Calu3 (cell line): ENCODE data around the gene ZWILCH. TPM values are rescaled to one million over a fixed set of nuclear protein-coding genes. Genes with fewer than 3 reads are reported as not detected.
A peak's percentile ranks its signal among the peaks of the same experiment; 100 is the strongest.

Source experiments
- BruUV-seq: library from RNA; stranded (reverse); fragments of 400-500 nt; replicated peaks from 2 replicates; lab custom pipeline; 2021; lab: Mats Ljungman, UMichigan
- CTCF ChIA-PET: fragments of 300-600 bp; sonication (Branson Sonifier 250); formaldehyde crosslinking; loops from one replicate; lab custom pipeline; 2022; ENCODE audit warnings: antibody characterized with exemption; lab: Charles Lee
- DNase-seq: peaks from one replicate; pipeline ENCODE4 v3.0.0; 2022
- H3K27ac Mint-ChIP-seq: one replicate; pipeline ENCODE4 v1.8.0; 2022; ENCODE audit warnings: mixed read lengths; ENCODE audit not compliant: unreplicated experiment
- H3K27me3 Mint-ChIP-seq: one replicate; pipeline ENCODE4 v1.8.0; 2022; ENCODE audit warnings: mixed read lengths; ENCODE audit not compliant: unreplicated experiment
- H3K36me3 Mint-ChIP-seq: one replicate; pipeline ENCODE4 v1.8.0; 2022; ENCODE audit warnings: mild to moderate bottlenecking, moderate library complexity, mixed read lengths; ENCODE audit not compliant: insufficient read depth, unreplicated experiment
- H3K4me1 Mint-ChIP-seq: one replicate; pipeline ENCODE4 v1.8.0; 2022; ENCODE audit warnings: mild to moderate bottlenecking, low read depth, mixed read lengths; ENCODE audit not compliant: unreplicated experiment
- H3K4me3 Mint-ChIP-seq: one replicate; pipeline ENCODE4 v1.8.0; 2022; ENCODE audit warnings: mild to moderate bottlenecking, low read depth, moderate library complexity, mixed read lengths; ENCODE audit not compliant: unreplicated experiment
- H3K9me3 Mint-ChIP-seq: one replicate; pipeline ENCODE4 v1.8.0; 2022; ENCODE audit warnings: low read depth, mixed read lengths; ENCODE audit not compliant: unreplicated experiment
- intact Hi-C: fragments of 100-400 bp; cut with micrococcal nuclease; formaldehyde crosslinking; loops from one replicate; pipeline ENCODE4 v1.10.0; 2022; ENCODE audit not compliant: unreplicated experiment
- total RNA-seq: library from RNA; stranded (reverse); gene quantifications from 2 replicates; pipeline ENCODE4 v1.2.3, GENCODE V29; 2022
- TF ChIP-seq, protein P1 (sequence below): fragments of 200-600 bp; IDR thresholded peaks from one replicate; pipeline ENCODE4 v1.8.0; 2022; ENCODE audit warnings: antibody characterized with exemption; ENCODE audit not compliant: unreplicated experiment

The ZWILCH gene
- total RNA-seq, 1 experiment from 2014 or later = 34.5 TPM

- H3K27ac Mint-ChIP-seq = no peak overlapping the region
- intact Hi-C loops = no loop called here
- DNase-seq = no peak
- no TSS peak for BruUV-seq
- TF ChIP-seq, protein P1, sequence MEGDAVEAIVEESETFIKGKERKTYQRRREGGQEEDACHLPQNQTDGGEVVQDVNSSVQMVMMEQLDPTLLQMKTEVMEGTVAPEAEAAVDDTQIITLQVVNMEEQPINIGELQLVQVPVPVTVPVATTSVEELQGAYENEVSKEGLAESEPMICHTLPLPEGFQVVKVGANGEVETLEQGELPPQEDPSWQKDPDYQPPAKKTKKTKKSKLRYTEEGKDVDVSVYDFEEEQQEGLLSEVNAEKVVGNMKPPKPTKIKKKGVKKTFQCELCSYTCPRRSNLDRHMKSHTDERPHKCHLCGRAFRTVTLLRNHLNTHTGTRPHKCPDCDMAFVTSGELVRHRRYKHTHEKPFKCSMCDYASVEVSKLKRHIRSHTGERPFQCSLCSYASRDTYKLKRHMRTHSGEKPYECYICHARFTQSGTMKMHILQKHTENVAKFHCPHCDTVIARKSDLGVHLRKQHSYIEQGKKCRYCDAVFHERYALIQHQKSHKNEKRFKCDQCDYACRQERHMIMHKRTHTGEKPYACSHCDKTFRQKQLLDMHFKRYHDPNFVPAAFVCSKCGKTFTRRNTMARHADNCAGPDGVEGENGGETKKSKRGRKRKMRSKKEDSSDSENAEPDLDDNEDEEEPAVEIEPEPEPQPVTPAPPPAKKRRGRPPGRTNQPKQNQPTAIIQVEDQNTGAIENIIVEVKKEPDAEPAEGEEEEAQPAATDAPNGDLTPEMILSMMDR = no peak
- CTCF ChIA-PET = no interaction called here
- peaks cover 40% of the 10 kb centered on the region for H3K4me1 Mint-ChIP-seq
- H3K4me3 Mint-ChIP-seq = no peak overlapping the region
- H3K27me3 Mint-ChIP-seq = no peaks in the 10 kb centered on the region
- H3K36me3 Mint-ChIP-seq = peaks cover 19% of the 10 kb centered on the region
- no peaks in the 10 kb centered on the region for H3K9me3 Mint-ChIP-seq
These were observed 28.1 kb upstream of the ZWILCH start for GRCh38 chr15:66477011-66477410.

DNA sequence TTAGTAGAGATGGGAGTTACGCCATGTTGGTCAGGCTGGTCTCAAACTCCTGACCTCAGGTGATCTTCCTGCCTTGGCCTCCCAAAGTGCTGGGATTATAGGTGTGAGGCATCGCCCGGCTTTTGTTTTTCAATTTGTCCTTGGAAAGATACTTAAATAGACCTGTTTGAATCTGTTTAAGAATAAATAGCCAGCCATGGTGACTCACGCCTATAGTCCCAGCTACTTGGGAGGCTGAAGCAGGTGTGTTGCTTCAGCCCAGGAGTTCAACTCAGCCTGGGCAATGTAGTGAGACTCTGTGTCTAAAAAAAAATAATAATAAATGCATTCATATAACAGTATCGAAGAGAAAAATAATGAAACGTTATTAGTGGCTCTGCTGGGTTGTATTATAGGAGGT lies 24.9 kb upstream of the ZWILCH start:
- TF ChIP-seq, protein P1 = no peak
- H3K4me3 Mint-ChIP-seq = no peak overlapping the region
- H3K27ac Mint-ChIP-seq = no peak overlapping the region
- H3K36me3 Mint-ChIP-seq = peaks cover 26% of the 10 kb centered on the region
- intact Hi-C loops = loop anchor here (5.0 kb wide), 1 partner anchor 93 kb away; the partner anchor contains the start of gene MAP2K1
- peaks cover 43% of the 10 kb centered on the region for H3K4me1 Mint-ChIP-seq
- BruUV-seq = no TSS peak
- DNase-seq = no peak
- H3K27me3 Mint-ChIP-seq = no peaks in the 10 kb centered on the region
- CTCF ChIA-PET = interaction anchor here (0.6 to 1.0 kb wide), 2 partner anchors 18 to 976 kb away, joined by 5 read pairs; partner anchors contain the start of gene SNAPC5
- H3K9me3 Mint-ChIP-seq = no peaks in the 10 kb centered on the region

DNA sequence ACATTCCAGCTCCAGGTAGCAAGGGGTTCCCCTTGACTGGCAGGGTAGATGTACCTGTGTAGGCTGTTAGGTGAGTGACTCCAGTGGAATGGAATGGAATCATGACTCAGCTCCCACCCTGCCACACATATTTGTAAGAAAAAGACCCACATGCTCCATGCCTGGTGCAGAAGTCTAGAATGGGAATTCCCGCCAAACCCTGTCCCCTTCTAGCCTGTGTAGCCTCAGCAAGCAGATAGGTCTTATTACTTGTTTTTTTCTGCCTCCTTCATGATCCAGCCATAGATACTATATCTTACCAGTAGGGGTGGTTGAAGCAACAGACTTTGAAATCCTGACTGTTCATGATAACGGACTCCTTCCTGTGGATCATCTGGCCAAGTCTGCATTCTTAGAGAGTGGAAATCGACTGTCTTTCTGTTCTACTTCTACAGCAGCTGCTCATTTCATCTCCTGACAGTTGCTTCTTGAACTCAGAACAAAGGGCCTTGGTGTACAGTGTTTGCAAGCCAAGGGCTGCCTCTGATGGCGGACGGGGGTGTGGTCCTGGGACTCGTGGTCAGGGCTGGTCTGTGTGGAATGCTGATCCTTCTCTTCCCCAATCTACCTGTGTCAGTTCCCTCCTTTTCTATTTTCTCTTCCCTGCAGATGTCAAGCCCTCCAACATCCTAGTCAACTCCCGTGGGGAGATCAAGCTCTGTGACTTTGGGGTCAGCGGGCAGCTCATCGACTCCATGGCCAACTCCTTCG lies 23.8 kb upstream of the ZWILCH start:
- Mint-ChIP-seq H3K36me3 (peaks cover 26% of the 10 kb centered on the region), H3K9me3 (no peaks in the 10 kb centered on the region), H3K4me1 (peaks cover 43% of the 10 kb centered on the region), H3K4me3 (peak overlapping the region; percentile 7), H3K27ac (peak overlapping the region; percentile 60), H3K27me3 (no peaks in the 10 kb centered on the region)
- CTCF ChIA-PET = interaction anchor here (1.0 kb wide), 1 partner anchor 17 kb away, joined by 5 read pairs; the partner anchor contains the start of gene SNAPC5
- TF ChIP-seq, protein P1 = no peak
- peak; percentile 54 for DNase-seq
- BruUV-seq = no TSS peak
- intact Hi-C loops = loop anchor here (5.0 kb wide), 1 partner anchor 94 kb away; the partner anchor contains the start of gene MAP2K1

GRCh38 chr15:66482539-66482938 lies 22.6 kb upstream of the ZWILCH start:
- Mint-ChIP-seq H3K27me3 (no peaks in the 10 kb centered on the region), H3K4me3 (no peak overlapping the region), H3K4me1 (peaks cover 43% of the 10 kb centered on the region), H3K36me3 (peaks cover 31% of the 10 kb centered on the region), H3K27ac (peak overlapping the region; percentile 16), H3K9me3 (no peaks in the 10 kb centered on the region)
- no TSS peak for BruUV-seq
- TF ChIP-seq, protein P1 = no peak
- CTCF ChIA-PET = interaction anchor here (1.0 kb wide), 1 partner anchor 96 kb away, joined by 6 read pairs; no protein-coding TSS in a partner anchor
- DNase-seq = no peak
- intact Hi-C loops = loop anchor here (5.0 kb wide), 1 partner anchor 95 kb away; the partner anchor contains the start of gene MAP2K1
